Epithelial cell of esophagus (primary cell): Measurements from ENCODE around the gene CPVL.

Experiments
- DNase-seq: peaks from one replicate; pipeline ENCODE4 v3.0.0; 2010; ENCODE audit warnings: low read depth
- H3K4me3 ChIP-seq: 2 replicates; pipeline ENCODE4 v1.5.1; 2011; ENCODE audit warnings: mild to moderate bottlenecking, low read length, control low read depth
- TF ChIP-seq, protein P1 (sequence below): IDR thresholded peaks from 2 replicates; pipeline ENCODE4 v1.5.1; 2011; ENCODE audit warnings: low read depth, mild to moderate bottlenecking, low read length, control low read depth, inconsistent platforms; ENCODE audit not compliant: insufficient read depth; ENCODE audit errors: missing control alignments

Gene CPVL

GRCh38 chr7:29138588-29138987 lies 7.7 kb downstream of the CPVL start:
- TF ChIP-seq, protein P1, sequence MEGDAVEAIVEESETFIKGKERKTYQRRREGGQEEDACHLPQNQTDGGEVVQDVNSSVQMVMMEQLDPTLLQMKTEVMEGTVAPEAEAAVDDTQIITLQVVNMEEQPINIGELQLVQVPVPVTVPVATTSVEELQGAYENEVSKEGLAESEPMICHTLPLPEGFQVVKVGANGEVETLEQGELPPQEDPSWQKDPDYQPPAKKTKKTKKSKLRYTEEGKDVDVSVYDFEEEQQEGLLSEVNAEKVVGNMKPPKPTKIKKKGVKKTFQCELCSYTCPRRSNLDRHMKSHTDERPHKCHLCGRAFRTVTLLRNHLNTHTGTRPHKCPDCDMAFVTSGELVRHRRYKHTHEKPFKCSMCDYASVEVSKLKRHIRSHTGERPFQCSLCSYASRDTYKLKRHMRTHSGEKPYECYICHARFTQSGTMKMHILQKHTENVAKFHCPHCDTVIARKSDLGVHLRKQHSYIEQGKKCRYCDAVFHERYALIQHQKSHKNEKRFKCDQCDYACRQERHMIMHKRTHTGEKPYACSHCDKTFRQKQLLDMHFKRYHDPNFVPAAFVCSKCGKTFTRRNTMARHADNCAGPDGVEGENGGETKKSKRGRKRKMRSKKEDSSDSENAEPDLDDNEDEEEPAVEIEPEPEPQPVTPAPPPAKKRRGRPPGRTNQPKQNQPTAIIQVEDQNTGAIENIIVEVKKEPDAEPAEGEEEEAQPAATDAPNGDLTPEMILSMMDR, result no peak
- H3K4me3 ChIP-seq, result no peak overlapping the region
- DNase-seq, result no peak

GRCh38 chr7:29135846-29136245 lies 10.5 kb downstream of the CPVL start:
- H3K4me3 ChIP-seq, result no peak overlapping the region
- TF ChIP-seq, protein P1, result no peak
- no peak for DNase-seq

DNA sequence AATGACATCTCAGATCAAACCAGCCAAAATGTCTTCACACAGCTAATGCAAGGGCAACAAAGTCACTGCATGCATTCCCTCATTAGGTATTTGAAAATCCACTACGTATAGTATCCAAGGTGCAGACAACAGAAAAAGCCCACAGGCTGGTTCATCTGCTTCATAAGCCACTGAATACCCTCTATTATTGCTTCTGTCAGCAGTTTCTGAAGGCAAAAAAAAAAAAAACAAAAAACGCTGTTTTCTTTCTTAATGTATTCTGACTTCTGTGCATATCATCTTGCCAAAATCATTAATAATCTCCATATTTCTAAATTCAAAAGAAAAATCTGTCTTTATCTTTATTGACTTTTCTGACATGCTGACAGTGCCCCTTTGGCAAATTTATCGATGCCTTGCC lies 13.4 kb downstream of the CPVL start:
- DNase-seq, result no peak
- no peak overlapping the region for H3K4me3 ChIP-seq
- TF ChIP-seq, protein P1, result no peak

GRCh38 chr7:29131678-29132077 lies 14.7 kb downstream of the CPVL start:
- TF ChIP-seq, protein P1, result no peak
- H3K4me3 ChIP-seq, result no peak overlapping the region
- no peak for DNase-seq

DNA sequence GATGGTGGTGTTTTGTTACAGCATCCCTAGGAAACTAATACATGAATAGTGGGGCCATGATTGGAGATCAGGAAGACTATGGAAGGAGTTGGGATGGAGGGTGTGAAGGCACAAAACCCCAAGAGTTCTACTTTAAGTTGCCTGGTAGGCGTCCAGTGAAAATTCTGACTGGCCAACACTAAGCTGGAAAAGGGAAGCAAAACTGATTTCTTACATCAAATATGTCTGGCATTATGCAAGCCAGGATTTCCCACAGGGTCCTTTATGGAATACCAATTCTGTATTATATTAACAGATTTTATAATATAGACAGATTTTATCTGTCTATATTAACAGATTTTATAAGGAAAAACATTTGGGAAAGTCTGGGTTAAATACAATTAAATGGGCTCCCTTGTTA lies 16.2 kb downstream of the CPVL start:
- no peak overlapping the region for H3K4me3 ChIP-seq
- DNase-seq, result no peak
- TF ChIP-seq, protein P1, result no peak

DNA sequence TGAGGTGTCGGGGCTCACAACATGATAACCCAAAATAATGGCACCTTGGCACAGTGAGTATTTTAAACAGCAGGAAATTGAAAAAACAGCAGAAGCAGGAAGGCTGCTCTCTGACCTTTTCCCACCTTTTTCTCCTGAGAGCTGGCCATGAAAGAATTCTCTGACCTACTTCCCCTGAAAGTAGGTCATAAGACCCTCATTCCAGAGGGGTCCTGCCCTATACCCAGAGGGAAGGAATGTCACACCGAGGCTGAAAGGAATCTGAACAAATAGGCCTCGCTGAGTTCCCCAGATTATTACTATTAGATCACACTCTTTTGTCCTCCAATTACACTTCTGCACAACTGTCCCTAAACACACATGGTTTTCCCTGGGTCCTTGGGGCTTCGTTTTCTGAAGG lies 18.8 kb downstream of the CPVL start:
- TF ChIP-seq, protein P1, result no peak
- no peak for DNase-seq
- H3K4me3 ChIP-seq, result no peak overlapping the region

DNA sequence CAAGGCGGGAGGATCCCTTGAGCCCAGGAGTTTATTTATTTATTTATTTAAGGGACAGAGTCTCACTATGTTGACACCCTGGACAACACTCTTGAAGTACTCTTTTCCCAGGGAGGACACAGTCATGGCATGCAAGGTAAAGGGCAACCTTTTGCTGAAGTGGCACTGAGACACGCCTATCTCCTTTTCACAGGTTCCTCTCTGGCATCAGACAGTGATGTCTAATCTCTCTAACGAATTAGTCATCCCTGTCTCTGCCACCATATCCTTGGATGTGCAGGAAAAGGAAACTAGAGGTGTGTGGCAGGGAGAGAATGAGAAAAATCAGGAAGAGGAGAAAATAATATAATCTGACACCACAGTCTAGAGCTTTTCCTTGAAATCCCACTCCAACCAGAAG lies 19.5 kb downstream of the CPVL start:
- peak; percentile 57 for DNase-seq
- TF ChIP-seq, protein P1, result no peak

More for the DNA sequence above, 19.5 kb downstream of the CPVL start:
- no peak overlapping the region for H3K4me3 ChIP-seq
